ENCODE measurements around the gene CACNG4. TPM values are rescaled to one million over a fixed set of nuclear protein-coding genes. Genes with fewer than 3 reads are reported as not detected.

Gene CACNG4
- polyA plus RNA-seq, 2 of the 4 experiments (the other 2 are of a cell fraction) = 6.2 to 10.2 TPM

GRCh38 chr17:67026341-67026740 lies 61.8 kb downstream of the CACNG4 start:
- ChIA-PET POLR2A (no interaction called here), CTCF (no interaction called here)
- TF ChIP-seq NPAS2 (CRISPR knock-in tag; IDR thresholded peaks at IDR 0.05; ENCODE audit: borderline replicate concordance) = no peak
- no peak for TF ChIP-seq HDAC2 (IDR thresholded peaks at IDR 0.05)
- TF ChIP-seq BCL3 (IDR thresholded peaks at IDR 0.05) = no peak
- TF ChIP-seq ZC3H11A (IDR thresholded peaks at IDR 0.05) = no peak
- no peak for TF ChIP-seq HEYL (CRISPR knock-in tag; IDR thresholded peaks at IDR 0.05)
- TF ChIP-seq RCOR1 (IDR thresholded peaks at IDR 0.05; ENCODE audit: low read depth, low read length) = no peak
- TF ChIP-seq, protein P1, sequence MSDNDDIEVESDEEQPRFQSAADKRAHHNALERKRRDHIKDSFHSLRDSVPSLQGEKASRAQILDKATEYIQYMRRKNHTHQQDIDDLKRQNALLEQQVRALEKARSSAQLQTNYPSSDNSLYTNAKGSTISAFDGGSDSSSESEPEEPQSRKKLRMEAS (IDR thresholded peaks at IDR 0.05) = no peak
- no peak for TF ChIP-seq RAD21 (conservative IDR thresholded peaks at IDR 0.05 in 1 of 2, IDR thresholded peaks at IDR 0.05 in 1 of 2)
- TF ChIP-seq NFE2L2 (conservative IDR thresholded peaks at IDR 0.05; ENCODE audit: low read length) = no peak
- TF ChIP-seq MYC (IDR thresholded peaks at IDR 0.05; ENCODE audit: borderline replicate concordance, low read length) = no peak
- TF ChIP-seq ZNF302 (CRISPR knock-in tag; IDR thresholded peaks at IDR 0.05) = no peak
- TF ChIP-seq ZSCAN20 (CRISPR knock-in tag; IDR thresholded peaks at IDR 0.05) = no peak
- TF ChIP-seq PHF8 (IDR thresholded peaks at IDR 0.05; ENCODE audit: borderline replicate concordance, low read depth) = no peak
- no peak for TF ChIP-seq JUNB (IDR thresholded peaks at IDR 0.05)
- TF ChIP-seq JUN (IDR thresholded peaks at IDR 0.05) = no peak
- no peak for TF ChIP-seq MAFK (IDR thresholded peaks at IDR 0.05; ENCODE audit: partially characterized antibody)
- ATAC-seq = no peak
- peak in 1 of 2 experiments; percentile 38 for DNase-seq (ENCODE audit: low read depth in 1 of 2, low spot score in 1 of 2)
- Histone ChIP-seq H3K4me1 (0 out of 3 replicates have a peak, but pooled peaks cover 3% of the 10 kb centered on the region), H3K4me3 (no peak overlapping the region), H3K9me3 (no peaks in the 10 kb centered on the region), H3K27ac (no peak overlapping the region), H3K4me2 (no peak overlapping the region)
- FAIRE-seq = peak; percentile 97
- WGBS (ENCODE audit: missing lambda C conversion rate) = 82% methylated on average over 2 of the region's 2 CpGs

GRCh38 chr17:67027031-67027628 lies 62.6 kb downstream of the CACNG4 start:
- CTCF ChIA-PET = no interaction called here
- peak; percentile 31 to 50; a peak in 5 of 6 replicates for ATAC-seq

DNA sequence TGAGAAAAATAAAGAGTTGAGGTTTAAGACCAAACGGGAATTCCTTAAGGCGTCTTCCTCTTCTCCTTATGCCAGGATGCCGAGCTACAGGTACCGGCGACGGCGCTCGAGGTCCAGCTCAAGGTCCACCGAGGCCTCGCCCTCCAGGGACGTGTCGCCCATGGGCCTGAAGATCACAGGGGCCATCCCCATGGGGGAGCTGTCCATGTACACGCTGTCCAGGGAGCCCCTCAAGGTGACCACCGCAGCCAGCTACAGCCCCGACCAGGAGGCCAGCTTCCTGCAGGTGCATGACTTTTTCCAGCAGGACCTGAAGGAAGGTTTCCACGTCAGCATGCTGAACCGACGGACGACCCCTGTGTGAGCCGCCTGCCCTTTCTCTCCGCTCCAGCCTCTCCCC lies 66.1 kb downstream of the CACNG4 start:
- ATAC-seq (no peak), DNase-seq (ENCODE audit: low read depth in 1 of 2, low spot score in 1 of 2) (no peak), FAIRE-seq (no peak)
- Histone ChIP-seq H3K4me2 (no peak overlapping the region), H3K9me3 (no peaks in the 10 kb centered on the region), H3K4me3 (no peak overlapping the region), H3K27ac (no peak overlapping the region), H3K4me1 (0 out of 3 replicates have a peak, but pooled peaks cover 3% of the 10 kb centered on the region)
- CTCF ChIA-PET = interaction anchor here (1.0 to 1.3 kb wide), 2 partner anchors 8 to 9 kb away, joined by 3 read pairs; no protein-coding TSS in a partner anchor
- POLR2A ChIA-PET = no interaction called here
- WGBS (ENCODE audit: missing lambda C conversion rate) = 77% methylated on average over 21 of the region's 21 CpGs
- no peak for TF ChIP-seq KDM5A (IDR thresholded peaks at IDR 0.05)
- no peak for TF ChIP-seq CEBPB (IDR thresholded peaks at IDR 0.05)
- TF ChIP-seq, protein P2, sequence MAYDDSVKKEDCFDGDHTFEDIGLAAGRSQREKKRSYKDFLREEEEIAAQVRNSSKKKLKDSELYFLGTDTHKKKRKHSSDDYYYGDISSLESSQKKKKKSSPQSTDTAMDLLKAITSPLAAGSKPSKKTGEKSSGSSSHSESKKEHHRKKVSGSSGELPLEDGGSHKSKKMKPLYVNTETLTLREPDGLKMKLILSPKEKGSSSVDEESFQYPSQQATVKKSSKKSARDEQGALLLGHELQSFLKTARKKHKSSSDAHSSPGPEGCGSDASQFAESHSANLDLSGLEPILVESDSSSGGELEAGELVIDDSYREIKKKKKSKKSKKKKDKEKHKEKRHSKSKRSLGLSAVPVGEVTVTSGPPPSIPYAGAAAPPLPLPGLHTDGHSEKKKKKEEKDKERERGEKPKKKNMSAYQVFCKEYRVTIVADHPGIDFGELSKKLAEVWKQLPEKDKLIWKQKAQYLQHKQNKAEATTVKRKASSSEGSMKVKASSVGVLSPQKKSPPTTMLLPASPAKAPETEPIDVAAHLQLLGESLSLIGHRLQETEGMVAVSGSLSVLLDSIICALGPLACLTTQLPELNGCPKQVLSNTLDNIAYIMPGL (CRISPR knock-in tag; IDR thresholded peaks at IDR 0.05; ENCODE audit: borderline replicate concordance) = no peak
- no peak for TF ChIP-seq HOXB5 (CRISPR knock-in tag; IDR thresholded peaks at IDR 0.05)
- no peak for TF ChIP-seq REST (IDR thresholded peaks at IDR 0.05)
- TF ChIP-seq NPAS2 (CRISPR knock-in tag; IDR thresholded peaks at IDR 0.05; ENCODE audit: borderline replicate concordance) = no peak
- TF ChIP-seq BHLHE40 (IDR thresholded peaks at IDR 0.05; ENCODE audit: low read depth, low read length) = no peak
- TF ChIP-seq PBX3 (IDR thresholded peaks at IDR 0.05) = no peak
- TF ChIP-seq HOXA7 (CRISPR knock-in tag; IDR thresholded peaks at IDR 0.05) = no peak

More at GRCh38 chr17:67027031-67027628, 62.6 kb downstream of the CACNG4 start:
- 73% methylated on average over 12 of the region's 12 CpGs for WGBS (ENCODE audit: missing lambda C conversion rate)
- Histone ChIP-seq H3K4me2 (no peak overlapping the region), H3K4me3 (no peak overlapping the region), H3K9me3 (no peaks in the 10 kb centered on the region), H3K27ac (no peak overlapping the region), H3K4me1 (0 out of 3 replicates have a peak, but pooled peaks cover 3% of the 10 kb centered on the region)
- POLR2A ChIA-PET = no interaction called here
- no peak for TF ChIP-seq ZC3H11A (IDR thresholded peaks at IDR 0.05)
- TF ChIP-seq NR3C1 (IDR thresholded peaks at IDR 0.05) = no peak
- TF ChIP-seq ZFP36 (IDR thresholded peaks at IDR 0.05; ENCODE audit: borderline replicate concordance, partially characterized antibody) = no peak
- no peak for TF ChIP-seq RNF2 (IDR thresholded peaks at IDR 0.05; ENCODE audit: borderline replicate concordance, low read depth)
- no peak for TF ChIP-seq FOSB (CRISPR knock-in tag; IDR thresholded peaks at IDR 0.05)
- no peak for TF ChIP-seq CHD2 (IDR thresholded peaks at IDR 0.05; ENCODE audit: low read length, partially characterized antibody)
- no peak for TF ChIP-seq SREBF2 (IDR thresholded peaks at IDR 0.05)
- no peak for TF ChIP-seq NFE2L2 (conservative IDR thresholded peaks at IDR 0.05; ENCODE audit: low read length)
- no peak for TF ChIP-seq HEYL (CRISPR knock-in tag; IDR thresholded peaks at IDR 0.05)
- no peak for FAIRE-seq
- peak in 1 of 2 experiments; percentile 9 for DNase-seq (ENCODE audit: low read depth in 1 of 2, low spot score in 1 of 2)

Measured in A549 (cell line).